GM18858 (cell line): ENCODE data around the gene C1orf35.
A peak's percentile ranks its signal among the peaks of the same experiment; 100 is the strongest.

Experiments used
- ATAC-seq: cut with Tn5 transposase; IDR thresholded peaks from one replicate; pipeline ENCODE4 v1.9.1; 2021; ENCODE audit not compliant: unreplicated experiment

The C1orf35 gene

DNA sequence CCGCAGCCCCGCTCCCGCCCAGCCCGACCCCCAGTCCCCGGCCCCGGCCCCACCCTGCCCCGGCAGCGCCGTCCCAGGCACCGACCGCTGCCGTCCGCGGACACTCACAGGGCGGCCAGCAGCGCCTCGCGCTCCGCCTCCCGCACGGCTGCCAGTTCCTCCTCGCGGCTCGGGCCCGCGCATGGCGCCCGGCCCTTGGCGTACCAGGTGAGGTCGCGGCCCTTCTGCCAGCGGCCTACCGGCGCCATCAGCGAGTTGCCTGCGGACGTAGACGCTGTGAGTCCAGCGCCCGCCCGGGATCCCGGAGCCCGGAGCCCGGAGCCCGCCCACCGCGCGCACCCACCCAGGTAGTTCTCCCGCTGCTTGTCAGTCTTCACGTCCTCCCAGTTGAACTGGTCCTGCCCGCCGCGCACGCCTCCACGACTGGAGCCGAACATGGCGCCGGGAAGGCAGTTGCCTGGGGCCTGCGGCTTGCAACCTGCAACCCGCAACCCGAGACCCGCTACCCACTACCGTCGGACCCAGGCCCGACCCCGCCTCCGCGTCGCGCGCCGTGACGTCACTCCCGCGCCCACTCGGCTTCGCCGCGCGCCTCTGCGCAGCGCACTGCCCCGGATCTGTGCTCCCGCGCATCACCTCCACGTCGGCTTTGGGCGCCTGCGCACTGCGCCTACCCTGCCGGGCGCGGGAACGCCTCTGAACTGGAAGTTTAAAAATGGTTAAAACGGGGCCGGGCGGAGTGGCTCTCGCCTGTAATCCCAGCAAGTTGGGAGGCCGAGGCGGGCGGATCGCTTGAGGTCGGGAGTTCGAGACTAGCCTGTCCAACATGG lies at the start of gene C1orf35:
TSS of gene C1orf35 (minus strand) at position 535 of the 830 bp plus-strand sequence. CDS start at position 437, 98 bp downstream.
- ATAC-seq = peak; percentile 73

- no peak for ATAC-seq
Observed at GRCh38 chr1:228152918-228153258, 49.8 kb upstream of the C1orf35 start.

GRCh38 chr1:228152097-228152917 lies 49.2 kb upstream of the C1orf35 start:
- ATAC-seq = no peak

DNA sequence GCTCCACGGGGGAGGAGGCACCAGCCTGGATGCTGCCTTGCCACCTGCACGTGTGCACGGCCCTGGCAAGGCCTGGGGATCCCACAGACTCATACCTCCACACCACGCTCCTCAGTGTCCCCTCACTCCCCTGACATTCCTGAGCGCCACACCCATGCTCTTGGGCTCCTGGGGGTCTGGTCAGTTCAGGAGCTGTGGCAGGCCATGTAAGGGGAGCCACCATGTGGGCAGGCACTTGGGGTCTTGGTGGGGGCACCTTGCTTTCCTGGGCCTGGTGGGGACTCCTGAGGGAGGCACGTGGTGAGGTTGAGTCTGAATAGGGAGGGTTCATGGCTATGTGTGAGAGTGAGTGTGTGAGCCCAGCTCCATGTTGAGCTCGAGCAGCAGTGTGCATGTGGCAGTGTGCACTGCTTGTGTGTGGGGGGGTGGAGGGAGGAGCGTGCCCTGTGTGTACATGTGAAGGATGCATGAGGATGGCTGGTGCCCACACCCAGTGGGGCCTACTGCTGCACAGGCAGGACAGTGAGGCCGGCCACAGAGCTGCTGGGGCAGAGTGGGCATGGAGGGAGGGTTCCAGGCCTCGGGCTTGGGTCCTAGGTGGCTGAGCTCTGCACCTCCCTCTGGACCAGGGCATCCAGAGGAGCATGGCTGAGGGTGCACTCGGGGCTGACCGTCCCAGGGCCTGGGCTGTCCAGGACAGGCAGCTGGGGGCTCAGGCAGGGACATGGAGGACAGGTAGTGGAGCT lies 48.2 kb upstream of the C1orf35 start:
- no peak for ATAC-seq

- no peak for ATAC-seq
Observed at GRCh38 chr1:228150461-228151179, 47.5 kb upstream of the C1orf35 start.

- no peak for ATAC-seq
Observed at GRCh38 chr1:228150120-228150460, 47.0 kb upstream of the C1orf35 start.

GRCh38 chr1:228149406-228150119 lies 46.4 kb upstream of the C1orf35 start, which contains the start of gene GJC2:
TSS of gene GJC2 (plus strand) at chr1:228149930. CDS start at chr1:228157759, 7,829 bp downstream.
- no peak for ATAC-seq

DNA sequence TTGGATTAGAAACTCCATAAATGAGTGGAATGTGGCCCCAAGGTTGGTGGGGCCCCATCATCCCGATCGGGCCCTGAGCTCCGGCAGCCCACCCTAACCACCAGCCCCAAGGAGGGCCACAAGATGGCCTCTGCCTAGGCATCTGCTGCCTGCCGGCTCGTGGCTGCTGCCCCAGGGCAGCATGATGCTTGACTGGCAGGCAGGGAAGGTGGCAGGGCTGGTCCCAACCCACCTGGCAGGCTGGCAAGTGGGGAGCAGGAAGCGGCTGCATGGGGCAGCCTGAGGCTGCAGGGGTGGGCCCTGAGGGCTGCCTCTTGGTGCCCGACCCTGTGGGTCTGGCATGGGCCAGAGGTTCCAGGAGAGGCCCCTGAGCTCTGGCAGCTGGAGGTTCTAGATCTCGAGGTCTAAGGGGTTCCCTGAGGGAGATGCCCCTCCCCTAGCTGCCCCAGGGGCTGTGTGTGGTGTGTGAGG lies 45.8 kb upstream of the C1orf35 start:
- ATAC-seq = no peak

GRCh38 chr1:228148196-228148861 lies 45.2 kb upstream of the C1orf35 start:
- no peak for ATAC-seq

DNA sequence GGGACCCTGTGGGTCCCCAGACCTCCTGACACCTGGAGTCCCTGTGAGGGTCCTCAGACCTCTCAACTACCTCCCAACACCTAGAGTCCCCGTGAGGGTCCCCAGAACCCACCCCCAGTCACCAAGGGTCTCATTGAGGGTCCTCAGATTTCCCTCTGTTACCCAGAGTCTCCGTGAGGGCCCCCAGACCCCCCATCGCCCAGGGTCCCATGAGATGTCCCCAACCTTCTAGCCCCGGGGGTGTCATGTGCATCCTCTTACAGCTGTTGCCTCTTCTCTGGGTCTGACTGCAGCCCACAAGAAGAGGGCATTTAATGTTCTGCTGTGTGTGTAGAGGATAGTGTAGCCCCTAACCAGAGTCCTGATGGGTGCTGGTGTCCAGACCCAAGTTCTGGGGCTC lies 44.6 kb upstream of the C1orf35 start:
- no peak for ATAC-seq

- no peak for ATAC-seq
Observed at GRCh38 chr1:228147151-228147693, 44.1 kb upstream of the C1orf35 start.

DNA sequence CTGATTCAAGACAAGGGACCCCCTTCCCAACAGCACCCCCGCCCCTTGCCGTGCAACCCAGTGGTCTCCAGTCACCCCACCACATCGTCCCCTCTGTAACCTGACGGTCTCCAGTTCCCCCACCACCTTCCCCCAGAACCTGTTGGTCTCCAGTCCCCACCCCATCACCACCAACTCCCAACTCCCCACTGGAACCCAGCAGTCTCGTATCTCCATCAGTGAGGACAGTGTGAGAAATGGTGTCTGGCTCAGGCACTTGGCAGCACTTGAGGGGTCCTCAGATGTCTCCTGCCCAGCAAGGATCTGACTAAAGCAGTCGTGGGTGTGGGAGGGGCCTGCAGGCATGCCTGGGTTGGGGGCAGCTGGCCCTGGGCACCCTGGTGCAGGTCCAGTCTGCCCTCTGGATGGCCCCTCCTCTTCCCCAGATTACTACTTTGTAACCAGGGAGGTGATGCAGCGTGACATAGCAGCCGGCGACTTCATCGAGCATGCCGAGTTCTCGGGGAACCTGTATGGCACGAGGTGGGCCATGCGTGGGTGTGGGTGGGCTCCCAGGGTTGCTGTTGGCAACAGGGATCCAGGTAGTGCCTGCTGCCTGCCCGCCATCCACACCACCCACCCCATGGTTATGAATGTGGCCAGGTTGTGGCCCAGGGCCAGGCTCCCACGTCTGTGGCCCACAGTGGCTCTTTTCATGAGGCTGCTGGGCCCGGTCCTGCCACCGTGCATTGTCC lies 43.5 kb upstream of the C1orf35 start:
- no peak for ATAC-seq

GRCh38 chr1:228145463-228146416 lies 42.6 kb upstream of the C1orf35 start:
- ATAC-seq = no peak

DNA sequence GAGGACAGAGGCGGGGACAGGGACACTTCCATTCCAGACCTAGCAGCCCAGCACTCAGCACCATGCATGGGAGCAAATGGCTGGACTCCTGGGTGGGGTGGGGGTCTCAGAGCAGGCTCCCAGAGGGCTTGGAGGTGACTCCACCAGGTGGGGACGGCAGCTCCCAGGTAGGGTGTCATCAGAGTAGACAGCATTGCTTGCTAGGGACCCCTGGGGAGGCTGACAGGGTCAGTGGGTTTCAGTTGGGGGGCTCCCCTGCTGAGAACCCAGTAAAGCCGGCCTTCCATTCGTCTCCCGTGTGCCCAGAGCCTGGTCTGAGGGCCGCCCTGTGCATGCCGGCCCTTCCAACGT lies 41.8 kb upstream of the C1orf35 start:
- no peak for ATAC-seq

GRCh38 chr1:228144193-228144992 lies 41.3 kb upstream of the C1orf35 start:
- no peak for ATAC-seq

DNA sequence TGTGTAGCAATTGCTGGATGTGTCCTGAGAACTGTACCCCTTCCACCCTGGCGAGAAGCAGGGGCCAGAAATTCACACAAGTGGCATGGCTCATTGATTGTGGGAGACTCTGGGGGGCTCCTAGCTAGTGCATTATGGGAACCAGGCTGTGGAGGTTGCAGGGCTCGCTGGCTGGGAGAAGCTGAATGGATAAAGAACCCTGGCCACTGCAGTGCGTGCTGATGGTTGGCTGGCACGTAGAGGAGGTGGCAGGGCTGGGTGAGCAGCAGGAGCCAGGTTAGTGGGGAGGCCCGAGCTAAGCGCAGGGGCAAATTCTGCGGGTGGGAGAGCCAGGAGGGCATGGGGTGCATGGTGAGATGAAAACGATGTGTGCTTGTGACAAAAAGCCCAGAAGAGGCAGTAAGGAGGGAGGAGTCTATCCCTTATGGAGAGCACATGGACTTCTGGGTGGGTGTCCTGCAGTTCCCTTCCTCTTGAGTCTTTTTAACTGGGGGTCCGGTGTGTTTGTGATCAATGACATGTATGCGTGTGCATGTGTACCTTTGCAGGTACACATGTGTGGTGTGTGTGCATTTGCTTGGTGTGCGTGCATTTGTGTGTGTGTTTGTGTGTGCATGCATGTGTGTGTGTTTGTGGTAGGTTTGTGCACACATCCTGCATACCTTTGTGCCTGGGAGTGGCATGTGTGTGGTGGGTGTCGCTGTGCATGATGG lies 40.5 kb upstream of the C1orf35 start:
- no peak for ATAC-seq
